Epithelial cell of proximal tubule (primary cell): ENCODE results near the gene POLDIP3. TPM values are rescaled to one million over a fixed set of nuclear protein-coding genes. Genes with fewer than 3 reads are reported as not detected.

Source experiments
- DNase-seq: peaks from one replicate; pipeline ENCODE4 v3.0.0-alpha.2; 2011; ENCODE audit warnings: low read depth
- H3K4me3 ChIP-seq: 2 replicates; pipeline ENCODE4 v1.5.1; 2011; ENCODE audit warnings: low read depth, mild to moderate bottlenecking, low read length
- total RNA-seq: library from RNA; depleted of rRNA; stranded (reverse); fragments of >200 nt; gene quantifications from 2 replicates; pipeline ENCODE4 v1.2.3, GENCODE V29; 2015
- TF ChIP-seq, protein P1 (sequence below): conservative IDR thresholded peaks from 2 replicates; pipeline ENCODE4 v1.5.1; 2012; ENCODE audit warnings: low read depth, mild to moderate bottlenecking, low read length

Gene POLDIP3
- total RNA-seq, 1 donor from 2014 or later = 35.0 TPM

DNA sequence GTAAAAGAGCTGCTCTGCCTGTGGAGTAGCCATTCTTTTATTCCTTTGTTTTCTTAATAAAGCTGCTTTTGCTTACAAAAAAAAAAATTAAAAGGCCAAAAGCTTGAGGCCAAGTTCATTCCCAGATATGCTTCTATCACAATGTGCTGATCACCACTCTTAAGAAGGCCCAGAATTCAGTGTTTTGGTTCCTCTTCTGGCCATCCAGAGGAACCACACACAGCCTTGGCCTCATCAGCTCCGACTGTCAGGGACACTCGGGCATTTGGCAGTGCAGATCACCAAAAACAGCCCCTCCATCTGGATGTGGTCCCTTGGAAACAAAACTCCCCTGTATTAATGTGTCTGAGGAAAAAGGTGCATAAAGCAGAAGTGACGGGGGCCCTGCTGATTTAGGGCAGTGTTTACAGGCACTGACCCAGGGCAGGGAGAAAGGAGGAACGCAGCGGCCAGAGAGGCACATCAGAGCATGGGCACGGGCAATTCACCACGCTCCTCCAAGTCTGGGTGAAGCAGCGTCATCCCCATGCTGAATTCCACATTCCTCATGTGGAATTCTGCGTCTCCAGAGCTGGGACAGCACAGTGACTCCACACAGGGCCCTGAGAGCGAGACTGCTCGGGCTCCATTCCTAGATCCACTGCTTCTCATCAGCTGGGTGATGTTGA lies 17.7 kb downstream of the POLDIP3 start:
- DNase-seq = no peak
- no peak overlapping the region for H3K4me3 ChIP-seq
- TF ChIP-seq, protein P1, sequence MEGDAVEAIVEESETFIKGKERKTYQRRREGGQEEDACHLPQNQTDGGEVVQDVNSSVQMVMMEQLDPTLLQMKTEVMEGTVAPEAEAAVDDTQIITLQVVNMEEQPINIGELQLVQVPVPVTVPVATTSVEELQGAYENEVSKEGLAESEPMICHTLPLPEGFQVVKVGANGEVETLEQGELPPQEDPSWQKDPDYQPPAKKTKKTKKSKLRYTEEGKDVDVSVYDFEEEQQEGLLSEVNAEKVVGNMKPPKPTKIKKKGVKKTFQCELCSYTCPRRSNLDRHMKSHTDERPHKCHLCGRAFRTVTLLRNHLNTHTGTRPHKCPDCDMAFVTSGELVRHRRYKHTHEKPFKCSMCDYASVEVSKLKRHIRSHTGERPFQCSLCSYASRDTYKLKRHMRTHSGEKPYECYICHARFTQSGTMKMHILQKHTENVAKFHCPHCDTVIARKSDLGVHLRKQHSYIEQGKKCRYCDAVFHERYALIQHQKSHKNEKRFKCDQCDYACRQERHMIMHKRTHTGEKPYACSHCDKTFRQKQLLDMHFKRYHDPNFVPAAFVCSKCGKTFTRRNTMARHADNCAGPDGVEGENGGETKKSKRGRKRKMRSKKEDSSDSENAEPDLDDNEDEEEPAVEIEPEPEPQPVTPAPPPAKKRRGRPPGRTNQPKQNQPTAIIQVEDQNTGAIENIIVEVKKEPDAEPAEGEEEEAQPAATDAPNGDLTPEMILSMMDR = no peak

DNA sequence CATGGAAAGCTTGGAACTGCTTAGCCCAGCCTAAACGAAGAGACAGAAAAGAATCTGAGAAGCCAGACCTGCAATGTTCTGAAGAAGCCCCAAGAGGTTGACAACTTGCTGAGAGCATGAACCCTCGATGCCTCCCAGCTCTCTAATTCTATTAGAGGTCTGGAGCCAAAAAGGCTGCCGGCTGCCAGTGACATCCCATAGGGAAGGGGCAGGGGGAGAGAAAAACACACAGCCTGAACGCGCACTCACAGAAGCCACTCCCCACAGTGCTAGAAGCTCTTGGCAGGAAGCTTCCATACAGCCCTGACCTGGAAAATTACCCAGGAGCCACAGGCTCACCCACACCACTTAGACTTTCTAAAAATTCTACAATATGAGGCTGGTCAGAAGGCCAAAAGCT lies 18.3 kb downstream of the POLDIP3 start:
- no peak overlapping the region for H3K4me3 ChIP-seq
- TF ChIP-seq, protein P1 = no peak
- no peak for DNase-seq

DNA sequence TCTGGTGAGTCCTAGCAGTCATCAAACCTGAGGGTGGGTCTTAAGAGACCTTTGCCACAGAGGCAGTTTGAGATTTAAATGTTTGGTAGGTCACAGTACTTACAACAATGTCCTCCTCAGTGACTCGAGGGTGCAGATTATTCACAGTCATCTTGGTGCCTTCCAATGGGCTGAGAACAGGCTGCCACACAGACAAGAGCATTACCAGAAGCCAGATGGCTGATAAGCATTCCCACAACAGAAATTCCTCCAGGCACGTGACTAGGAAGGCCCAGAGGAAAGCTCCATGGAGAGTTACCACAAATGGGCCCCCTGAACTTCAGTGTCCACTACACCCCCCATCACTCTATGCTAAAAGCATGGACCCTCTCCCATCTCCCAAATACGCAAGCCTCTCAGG lies 19.2 kb downstream of the POLDIP3 start:
- TF ChIP-seq, protein P1 = no peak
- no peak for DNase-seq
- H3K4me3 ChIP-seq = no peak overlapping the region

DNA sequence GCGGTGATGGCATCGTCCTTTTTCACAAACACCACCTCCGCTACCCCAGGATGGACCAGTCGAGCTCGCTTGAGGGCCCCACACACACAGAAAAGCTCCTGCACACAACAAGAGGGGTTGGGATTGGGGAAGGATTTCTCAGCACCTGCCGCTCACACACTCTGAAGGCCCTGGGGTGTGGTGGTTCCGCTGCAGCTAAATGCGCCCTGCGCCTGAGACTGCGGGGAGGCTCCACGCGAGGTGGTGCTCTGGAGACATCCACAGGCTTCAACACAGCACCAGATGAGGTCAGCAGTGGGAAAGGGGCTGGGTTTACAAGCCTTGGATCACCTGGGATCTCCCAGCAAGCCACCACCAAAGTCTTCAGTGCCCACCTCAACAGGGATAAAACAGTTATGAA lies 22.7 kb downstream of the POLDIP3 start:
- DNase-seq = no peak
- TF ChIP-seq, protein P1 = no peak

DNA sequence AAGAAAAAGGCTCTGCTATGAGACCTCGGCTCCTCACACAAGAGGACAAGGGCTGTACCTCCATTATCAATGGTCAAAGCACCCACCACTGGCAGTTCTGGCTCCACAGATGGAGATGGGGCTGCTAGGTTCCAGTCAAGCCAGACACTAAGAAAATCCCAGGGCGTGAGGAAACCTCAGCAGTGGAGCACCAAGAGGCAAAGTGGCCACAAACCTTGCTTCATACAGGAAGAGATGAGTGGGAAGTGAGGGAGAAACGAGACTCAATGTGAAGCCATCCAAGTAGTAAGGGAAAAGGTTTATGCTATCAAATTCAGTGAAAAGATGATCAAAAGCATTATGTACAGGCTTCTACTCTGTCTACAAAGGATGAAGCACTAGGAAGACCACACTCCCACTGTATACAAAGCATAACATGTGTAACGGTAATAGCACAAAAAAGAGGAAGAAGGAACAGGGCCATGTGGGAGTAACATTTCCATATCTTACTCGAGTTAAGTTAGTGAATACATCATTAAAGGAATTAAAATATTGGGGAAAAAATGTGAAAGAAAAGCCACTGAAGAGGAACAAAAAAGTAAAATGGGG lies 27.0 kb downstream of the POLDIP3 start:
- H3K4me3 ChIP-seq = no peak overlapping the region
- DNase-seq = no peak
- TF ChIP-seq, protein P1 = no peak

More for the DNA sequence above, 22.7 kb downstream of the POLDIP3 start:
- H3K4me3 ChIP-seq = no peak overlapping the region

DNA sequence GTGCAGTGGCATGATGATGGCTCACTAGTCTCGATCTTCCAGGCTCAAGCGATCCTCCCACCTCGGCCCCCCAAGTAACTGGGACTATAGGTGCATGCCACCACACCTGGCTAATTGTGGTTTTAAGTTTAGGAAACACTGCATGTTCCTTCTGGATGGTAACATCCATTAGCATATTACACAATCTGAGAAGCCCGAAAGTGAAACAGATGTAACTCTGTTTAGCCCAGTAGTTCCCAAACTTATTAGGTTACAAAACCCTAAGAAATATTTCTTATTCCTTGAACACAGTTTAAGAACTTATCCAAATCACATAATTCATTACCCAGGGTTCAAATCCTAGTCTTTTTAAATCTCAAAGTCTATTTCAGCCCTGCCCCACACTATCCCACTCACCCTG lies 28.3 kb downstream of the POLDIP3 start:
- DNase-seq = no peak
- TF ChIP-seq, protein P1 = no peak
- no peak overlapping the region for H3K4me3 ChIP-seq

DNA sequence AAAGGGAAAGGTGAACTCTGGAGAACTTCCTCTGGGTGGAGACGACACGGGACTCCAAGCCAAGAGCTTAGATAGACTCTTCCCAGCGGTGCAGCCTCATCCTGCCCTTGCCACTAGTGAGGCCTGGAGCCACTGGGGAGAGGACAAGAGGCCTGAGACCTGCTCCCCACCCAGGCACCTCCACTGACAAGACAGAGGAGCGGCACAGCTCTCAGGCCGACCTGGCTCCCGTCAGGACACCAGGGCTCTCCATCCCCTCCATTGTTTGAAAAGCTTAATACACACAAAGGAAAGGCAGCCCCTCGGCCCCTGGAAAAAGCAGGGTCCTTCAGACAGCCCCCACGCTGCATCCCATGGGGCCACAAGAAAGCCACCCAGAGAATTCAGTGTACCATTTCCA lies 29.6 kb downstream of the POLDIP3 start:
- H3K4me3 ChIP-seq = no peak overlapping the region
- DNase-seq = no peak
- TF ChIP-seq, protein P1 = no peak
